ENCODE measurements around the gene IGF1R.
A peak's percentile ranks its signal among the peaks of the same experiment; 100 is the strongest.

IGF1R gene

GRCh38 chr15:98754657-98755022, 106.3 kb downstream of the IGF1R start:
- DNase-seq: no peak

GRCh38 chr15:98755138-98755537, 106.8 kb downstream of the IGF1R start:
- DNase-seq: no peak

DNA sequence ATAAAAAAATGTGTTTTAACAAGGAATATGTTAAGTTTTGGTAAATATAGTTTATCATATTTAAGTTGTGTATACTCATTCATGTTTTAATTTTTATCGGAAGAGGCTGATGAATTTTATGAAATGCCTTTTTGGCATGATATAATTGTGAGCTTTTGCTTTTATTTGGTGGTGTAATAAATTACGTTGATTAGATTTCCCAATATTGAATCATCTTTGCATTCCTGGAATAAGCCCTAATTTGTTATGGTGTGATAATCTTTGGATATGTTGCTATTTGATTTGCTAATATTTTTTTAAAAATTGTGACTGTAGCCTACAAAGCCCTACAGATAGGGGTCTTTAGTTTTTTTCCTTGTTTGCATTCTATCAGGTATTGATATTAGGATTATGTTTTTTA, 107.4 kb downstream of the IGF1R start:
- DNase-seq: no peak

GRCh38 chr15:98758224-98758623, 109.9 kb downstream of the IGF1R start:
- DNase-seq: no peak

- no peak for DNase-seq
Measured at GRCh38 chr15:98759277-98759676, 110.9 kb downstream of the IGF1R start.

DNA sequence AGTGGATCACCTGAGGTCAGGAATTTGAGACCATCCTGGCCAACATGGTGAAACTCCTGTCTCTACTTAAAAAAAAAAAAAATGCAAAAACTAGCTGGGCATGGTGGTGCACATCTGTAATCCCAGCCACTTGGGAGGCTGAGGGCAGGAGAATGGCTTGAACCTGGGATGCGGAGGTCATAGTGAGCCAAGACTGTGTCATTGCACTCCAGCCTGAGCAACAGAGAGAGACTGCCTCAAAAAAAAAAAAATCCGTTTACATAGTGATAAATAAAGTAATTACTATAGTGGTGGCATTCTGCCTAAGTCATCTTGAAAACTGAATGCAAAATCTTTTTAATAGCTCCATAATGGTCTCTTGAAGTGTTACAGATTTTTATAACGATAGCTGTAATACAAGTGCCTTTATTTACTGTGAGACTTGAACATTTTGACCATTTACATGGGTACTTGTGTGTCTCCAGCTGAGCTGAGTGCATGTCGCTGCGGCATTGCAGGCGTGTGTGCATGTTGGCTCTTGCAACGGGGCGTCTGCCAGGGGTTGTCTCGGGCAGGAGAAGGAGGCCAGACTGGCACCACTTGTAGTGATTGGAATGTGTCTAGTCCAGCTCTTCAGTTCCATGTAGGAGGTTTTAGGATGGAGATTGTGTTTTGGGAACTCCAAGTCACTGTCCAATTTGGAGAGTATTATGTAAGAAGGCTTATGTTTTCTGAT, 111.9 kb downstream of the IGF1R start:
- peak; percentile 1 for DNase-seq

GRCh38 chr15:98760975-98761374, 112.6 kb downstream of the IGF1R start:
- DNase-seq: no peak

DNA sequence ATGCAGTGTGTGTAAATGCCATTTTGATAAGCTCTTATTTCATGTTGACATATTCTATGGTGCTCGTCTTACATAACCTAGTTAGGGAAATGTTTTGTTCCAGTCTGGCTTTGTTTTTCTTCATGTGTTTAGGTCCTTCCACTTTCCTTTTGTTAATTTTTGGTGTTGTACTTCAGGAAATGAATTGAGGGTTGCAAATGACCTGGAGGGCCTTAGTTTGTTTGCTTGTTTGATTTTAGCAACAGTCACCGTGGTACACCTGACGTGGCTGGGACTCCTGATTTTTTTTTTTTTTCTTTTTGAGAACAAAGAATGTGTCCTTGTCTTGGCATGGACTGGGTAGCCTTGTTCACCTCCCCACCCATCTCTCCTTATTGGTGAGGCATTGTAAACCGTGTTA, 114.8 kb downstream of the IGF1R start:
- DNase-seq: no peak

DNA sequence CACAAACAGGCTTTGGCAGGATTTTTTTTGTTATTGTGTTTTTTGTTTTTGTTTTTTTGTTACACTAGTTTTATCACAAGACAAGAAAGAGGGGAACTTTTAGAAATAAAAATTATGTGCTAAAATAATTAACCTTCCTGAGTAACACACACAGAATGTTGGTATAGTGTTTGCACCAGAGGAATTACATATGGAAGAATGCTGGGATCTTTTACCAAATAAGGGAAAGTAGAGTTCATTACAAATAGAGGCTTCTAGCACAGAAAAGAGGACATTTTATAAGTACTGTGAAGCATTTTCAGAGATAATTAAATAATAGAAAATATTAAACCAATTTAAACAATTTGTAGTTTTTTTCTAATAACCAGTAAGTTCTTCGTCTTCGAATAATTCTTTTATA, 116.0 kb downstream of the IGF1R start:
- DNase-seq: no peak

DNA sequence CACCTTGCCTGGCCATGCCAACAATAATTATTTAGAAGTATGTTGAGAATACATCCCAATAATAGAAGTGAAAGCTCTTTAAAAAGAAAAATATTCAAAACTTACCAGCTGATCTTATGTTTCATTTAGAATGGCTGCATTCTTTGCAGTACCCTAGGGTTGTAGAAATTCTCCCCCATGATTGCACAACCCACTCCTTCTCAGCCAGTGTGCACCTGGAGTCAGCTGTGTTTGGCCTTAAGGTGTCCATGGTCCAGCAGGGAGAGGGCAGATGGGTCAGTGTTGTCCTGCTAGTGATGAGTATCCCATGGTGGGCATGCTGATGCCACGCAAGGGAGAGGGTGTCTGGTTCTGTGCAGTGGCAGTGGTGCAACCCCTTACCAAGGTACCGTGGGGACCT, 117.3 kb downstream of the IGF1R start:
- no peak for DNase-seq

DNA sequence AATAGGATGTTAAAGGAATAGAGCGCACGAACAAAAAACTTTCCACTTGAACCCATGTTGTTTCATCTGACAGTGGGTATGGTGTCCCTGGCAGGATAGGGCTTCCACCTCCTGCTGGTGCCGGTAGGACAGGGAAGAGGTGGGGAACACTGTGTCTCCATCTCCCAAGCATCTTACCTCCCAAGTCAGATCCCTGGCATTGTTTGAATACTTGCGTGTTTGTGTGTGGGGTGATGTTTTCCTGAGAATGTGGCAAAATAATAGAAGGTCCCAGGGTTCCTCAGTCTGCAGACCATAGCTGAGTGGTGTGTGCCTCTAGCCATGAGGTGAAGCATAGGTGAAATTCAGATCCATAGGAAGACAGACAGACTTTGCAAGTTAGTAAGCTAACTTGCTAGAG, 119.4 kb downstream of the IGF1R start:
- no peak for DNase-seq

GRCh38 chr15:98769867-98770266, 121.5 kb downstream of the IGF1R start:
- DNase-seq: no peak

GRCh38 chr15:98770984-98771383, 122.6 kb downstream of the IGF1R start:
- no peak for DNase-seq

DNA sequence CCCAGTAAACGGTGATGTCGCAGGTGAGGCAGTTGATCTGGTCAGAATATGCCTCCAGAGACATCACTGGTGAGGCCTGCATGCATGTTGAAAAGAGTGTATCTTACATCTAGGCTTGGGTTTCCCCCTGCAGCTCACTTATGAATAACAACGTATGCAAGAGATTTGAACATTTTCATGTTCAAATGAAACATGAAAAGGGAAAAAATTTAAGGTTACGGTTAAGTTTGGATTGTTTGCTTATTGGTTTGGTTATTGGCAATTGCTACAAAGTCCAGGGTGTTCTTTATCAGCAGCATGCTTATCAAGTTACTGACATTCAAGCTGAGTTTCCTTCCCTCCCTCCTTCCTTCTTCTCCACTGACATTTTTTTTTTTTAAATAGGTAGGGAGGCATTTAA, 123.2 kb downstream of the IGF1R start:
- no peak for DNase-seq

DNA sequence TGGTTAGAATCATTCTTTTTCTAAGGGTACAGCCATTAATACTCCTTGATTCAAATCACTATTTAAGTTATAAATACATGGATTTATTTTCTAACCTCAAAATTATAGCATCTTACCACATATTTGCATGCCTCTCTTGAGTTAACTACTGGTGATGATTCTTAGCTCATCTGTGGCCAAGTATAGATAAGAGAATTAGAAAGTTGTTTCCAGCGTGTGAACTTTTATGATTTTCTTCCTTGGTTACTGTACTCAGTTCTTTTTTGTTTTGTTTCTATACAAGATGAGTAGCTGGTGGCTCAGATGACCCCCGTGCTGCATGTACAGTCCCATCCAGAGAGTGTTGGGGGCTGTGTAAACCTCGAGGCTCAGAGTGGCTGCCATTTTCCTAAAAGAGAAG, 124.6 kb downstream of the IGF1R start:
- no peak for DNase-seq

DNA sequence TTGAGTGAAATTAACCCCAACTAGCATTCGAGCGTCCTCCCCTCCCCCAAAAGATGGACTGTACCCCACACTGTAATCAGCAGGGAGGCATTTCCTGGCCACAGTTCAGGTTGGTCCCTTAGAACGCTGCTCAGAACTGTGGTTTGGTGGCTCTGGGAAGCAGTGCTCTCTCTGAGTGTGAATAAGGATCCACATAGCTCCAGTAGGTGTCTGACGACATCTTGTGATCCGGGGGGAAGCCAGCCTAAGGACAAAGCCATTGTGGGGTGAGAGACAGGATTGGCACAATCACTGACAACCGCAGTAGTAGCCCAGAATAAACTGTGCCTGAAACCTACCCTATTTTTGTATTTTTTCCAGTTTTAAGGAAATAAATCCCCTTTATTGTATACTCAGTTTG, 125.3 kb downstream of the IGF1R start:
- no peak for DNase-seq

- DNase-seq: no peak
Measured at GRCh38 chr15:98774756-98775497, 126.6 kb downstream of the IGF1R start.

DNA sequence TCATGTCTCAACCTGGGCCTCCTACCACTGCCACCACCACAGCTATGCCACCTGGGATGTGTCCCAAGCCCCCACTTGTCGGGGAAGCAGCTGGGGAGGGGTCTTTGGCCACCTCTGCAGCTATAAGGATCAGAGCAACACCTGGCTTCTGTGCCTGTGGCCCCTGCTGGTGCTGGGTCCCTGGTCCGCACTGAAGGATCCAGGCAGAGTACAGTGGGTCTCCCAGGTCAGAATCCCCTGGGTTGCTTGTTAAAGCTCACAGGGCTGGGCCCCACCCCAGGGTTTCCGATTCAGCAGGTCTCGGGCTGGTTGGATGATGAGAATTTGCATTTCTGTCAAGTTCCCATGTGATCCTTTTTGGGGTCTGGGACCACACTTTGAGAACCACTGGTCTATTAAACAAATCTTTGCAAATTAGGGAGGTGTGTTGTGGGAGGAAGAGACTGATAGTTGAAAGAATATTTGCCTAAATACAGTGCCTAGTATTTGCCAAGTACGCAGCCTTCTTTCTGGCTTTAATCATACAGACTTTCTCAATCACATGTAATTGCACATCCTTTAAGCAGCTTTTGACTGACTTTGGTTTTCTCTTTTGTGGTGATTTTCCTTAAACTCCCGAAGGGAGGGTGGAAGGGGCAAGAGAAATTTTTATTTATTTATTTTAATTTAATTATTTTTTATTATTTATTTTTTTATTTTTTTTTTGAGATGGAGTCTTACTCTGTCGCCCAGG, 127.3 kb downstream of the IGF1R start:
- DNase-seq: no peak

GRCh38 chr15:98776607-98777281, 128.4 kb downstream of the IGF1R start:
- no peak for DNase-seq

DNA sequence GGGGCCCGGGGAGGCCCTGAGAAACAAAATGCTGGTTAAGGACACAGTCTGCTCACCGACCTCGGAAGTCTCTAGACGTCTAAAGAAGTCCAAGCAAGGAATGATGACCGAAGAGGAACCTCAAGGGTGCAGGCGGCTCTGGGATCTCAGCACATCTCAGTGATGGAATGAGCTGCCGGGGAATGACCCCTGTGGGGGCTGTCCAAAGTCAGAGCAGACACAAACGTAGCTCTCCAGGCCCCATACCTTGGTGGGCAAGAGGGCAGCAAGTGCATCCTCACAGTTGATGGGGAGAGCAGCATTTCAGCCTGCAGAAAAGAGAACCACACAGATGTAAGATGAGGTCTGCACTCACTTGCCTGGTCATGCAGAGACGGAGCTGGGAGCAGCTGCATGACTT, 129.1 kb downstream of the IGF1R start:
- DNase-seq: no peak

DNA sequence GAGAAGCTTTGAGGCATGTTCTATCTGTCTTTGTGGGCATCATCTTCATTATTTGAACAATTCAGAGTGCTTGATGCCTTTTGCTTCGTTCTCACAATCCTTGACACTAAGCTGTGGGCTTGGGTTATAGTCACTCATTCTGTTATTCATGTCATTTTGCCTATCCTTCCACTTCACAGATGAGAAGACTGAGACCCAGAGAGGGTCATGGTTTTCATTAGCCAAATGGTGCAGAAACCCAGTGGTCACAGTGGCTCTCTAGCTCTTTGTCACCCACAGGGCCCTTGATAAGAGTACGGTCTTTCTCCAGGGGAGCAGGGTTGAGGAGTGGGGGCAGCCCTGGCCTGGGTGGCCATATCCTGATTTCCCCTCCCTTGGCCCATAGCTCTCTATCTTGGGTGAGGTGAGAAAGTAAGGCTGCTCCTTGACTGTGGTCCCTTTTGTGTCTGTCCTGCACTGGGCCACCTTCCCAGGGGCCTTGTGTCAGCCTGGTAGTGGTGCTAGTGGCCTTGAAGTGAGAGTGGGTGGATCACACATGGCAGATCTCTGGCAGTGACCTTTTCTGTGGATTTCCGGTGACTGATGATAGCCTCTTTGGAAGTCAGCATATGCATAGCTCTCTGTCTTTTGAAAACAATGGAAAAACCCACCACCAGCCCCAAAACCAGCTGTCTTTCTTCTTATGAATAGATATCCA, 130.1 kb downstream of the IGF1R start:
- no peak for DNase-seq

DNA sequence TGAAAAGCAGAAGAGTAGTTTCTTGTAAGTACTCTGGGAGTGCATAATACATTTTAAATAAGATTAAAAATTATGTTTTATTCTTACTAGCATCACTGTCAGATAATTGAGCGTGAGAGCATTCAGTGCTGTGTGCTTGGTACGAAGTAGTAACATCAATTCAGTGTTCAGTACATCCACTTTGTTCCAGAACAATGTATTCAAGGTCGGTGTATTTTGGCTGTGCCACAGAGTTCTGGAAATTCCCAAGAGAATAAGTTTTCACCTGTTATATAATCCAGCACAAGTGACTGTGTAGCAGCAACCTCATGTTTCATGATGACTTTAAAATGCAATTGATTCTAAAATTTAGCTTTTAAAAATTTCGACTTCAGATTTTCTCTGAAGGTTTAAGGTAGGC, 130.6 kb downstream of the IGF1R start:
- DNase-seq: no peak

Measured in NCI-H1092 (cell line).